Cardiac septum (tissue), 1 donor: ENCODE data around the gene OR4D1. TPM values are rescaled to one million over a fixed set of nuclear protein-coding genes. Genes with fewer than 3 reads are reported as not detected.
"Not testable (repeated sequence)": the region's sequence is repeated elsewhere in the genome, so short reads cannot be mapped to it uniquely, and the experiment has no call there.

Experiments used
- DNase-seq: peaks from one replicate; pipeline ENCODE4 v3.0.0-alpha.2; 2020; ENCODE audit warnings: low spot score
- intact Hi-C: fragments of 100-400 bp; cut with DNase I; formaldehyde crosslinking; loops from one replicate; pipeline ENCODE4 v1.14.0; 2022
- long read RNA-seq: library from polyadenylated mRNA; unstranded; transcript quantifications from one replicate; pipeline ENCODE4 v2.0.0, GENCODE V29; 2021
- total RNA-seq: library from RNA; stranded (reverse); fragmentation: NEBNext Ultra II Directional; extraction: Animal tissue kit (Norgen Biotek cat#: 25700); gene quantifications from one replicate; pipeline ENCODE4 v1.2.1, GENCODE V29; 2021
- donor health status: DM: no; HTN: no; CAD: no.

The OR4D1 gene
- not detected for total RNA-seq
- long read RNA-seq: 0 reads

GRCh38 chr17:58147930-58148434 is at the start of gene OR4D1:
TSS of gene OR4D1 (plus strand) at chr17:58148384. CDS start at chr17:58155154, 6,770 bp downstream.
- DNase-seq: no peak
- intact Hi-C loops: no loop called here

DNA sequence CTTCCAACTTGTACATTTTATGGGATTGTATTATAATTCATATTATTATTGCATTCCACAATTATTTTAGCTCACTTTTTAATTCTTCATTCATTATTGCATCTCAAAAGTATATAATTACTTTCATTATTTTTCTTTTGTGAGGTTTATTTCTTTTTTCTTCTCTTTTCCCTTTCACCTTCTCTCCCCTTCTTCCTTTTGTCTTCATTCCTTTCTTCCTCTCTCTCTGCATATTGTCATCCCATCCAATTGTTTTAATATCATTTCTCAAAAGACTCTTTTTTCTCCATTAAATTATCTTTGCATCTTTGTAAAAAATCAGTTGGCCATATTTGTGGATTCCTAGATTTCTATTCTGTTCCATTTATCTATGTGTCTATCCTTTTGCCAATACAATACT is 47.7 kb upstream of the OR4D1 start:
- intact Hi-C loops: no loop called here
- no peak for DNase-seq

GRCh38 chr17:58101898-58102297 is 46.3 kb upstream of the OR4D1 start:
- DNase-seq, intact Hi-C loops: not testable (repeated sequence)

DNA sequence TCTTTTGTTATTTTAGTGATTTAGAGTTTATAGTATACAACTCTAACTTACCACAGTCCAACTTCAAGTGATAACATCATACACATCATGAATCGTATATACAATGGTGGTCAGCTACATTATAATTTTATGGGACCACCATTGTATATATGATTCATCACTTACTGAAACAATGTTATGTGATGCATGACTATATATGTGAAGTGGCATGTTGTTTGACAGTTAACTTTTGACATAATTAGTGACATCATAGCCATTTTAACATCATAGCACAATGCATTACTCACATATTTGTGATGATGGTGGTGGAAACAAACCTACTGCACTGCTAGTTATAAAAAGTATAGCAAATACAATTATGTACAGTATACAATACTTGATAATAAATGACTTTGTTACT is 43.1 kb upstream of the OR4D1 start:
- intact Hi-C loops: no loop called here
- DNase-seq: no peak

- intact Hi-C loops: no loop called here
- no peak for DNase-seq
Observed at GRCh38 chr17:58107306-58107705, 40.9 kb upstream of the OR4D1 start.

DNA sequence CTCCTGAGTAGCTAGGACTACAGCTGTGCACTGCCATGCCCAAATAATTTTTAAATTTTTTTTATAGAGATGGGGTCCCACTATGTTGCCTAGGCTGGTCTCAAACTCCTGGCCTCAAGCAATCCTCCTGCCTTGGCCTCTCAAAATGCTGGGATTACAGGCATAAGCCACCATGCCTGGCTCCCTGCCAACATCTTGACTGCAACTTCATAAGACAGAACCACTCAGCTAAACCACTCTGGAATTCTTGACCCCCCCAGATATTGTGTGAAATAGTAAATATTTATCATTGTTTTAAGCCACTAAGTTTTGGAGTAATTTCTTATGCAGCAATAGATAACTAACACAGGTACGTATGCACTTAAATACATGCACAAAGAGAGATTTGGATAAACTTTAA is 39.0 kb upstream of the OR4D1 start:
- intact Hi-C loops: no loop called here
- DNase-seq: no peak

DNA sequence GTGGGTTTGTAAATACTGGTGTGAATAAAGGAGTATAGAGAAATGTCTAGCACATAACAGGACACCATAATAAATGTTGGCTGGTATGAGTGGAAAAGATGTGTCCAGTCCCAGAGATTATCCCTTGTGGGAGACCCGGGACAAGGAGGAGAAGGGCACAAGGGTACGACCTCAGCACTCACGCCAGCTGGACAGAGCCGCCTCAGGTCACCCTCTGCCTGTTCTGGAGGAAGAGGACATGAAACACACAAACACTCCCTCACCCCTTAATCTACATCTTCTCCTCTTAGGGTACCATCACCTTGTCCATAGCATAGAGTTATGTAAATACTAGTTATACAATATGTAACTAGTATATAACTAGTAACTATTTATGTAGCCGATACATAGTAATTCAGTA is 38.2 kb upstream of the OR4D1 start:
- intact Hi-C loops: loop anchor here (5.0 kb wide), 3 partner anchors 108 to 983 kb away; no protein-coding TSS in a partner anchor

DNA sequence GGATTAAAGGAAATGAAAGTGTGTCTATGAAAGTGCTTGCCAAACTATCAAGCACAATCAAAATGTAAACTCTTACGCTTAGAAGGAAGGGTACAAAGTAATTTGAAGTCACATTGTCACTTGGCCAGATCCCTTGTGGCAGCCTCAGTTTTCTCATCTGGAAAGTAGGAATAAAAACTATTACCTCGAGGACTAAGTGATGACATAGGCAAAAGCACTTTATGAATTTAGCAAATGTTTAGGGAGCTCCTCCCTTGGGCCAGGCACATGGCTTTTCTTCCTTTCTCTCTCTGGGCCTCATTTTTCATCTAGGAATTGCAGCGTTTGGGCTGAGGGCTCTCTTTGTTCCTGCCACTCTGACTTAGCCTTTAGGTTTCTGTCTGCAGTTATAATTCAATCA is 36.5 kb upstream of the OR4D1 start:
- DNase-seq: no peak
- intact Hi-C loops: loop anchor here (5.0 kb wide), 3 partner anchors 109 to 984 kb away; no protein-coding TSS in a partner anchor

More for the DNA sequence above, 38.2 kb upstream of the OR4D1 start:
- no peak for DNase-seq

GRCh38 chr17:58112970-58113631 is 35.1 kb upstream of the OR4D1 start:
- intact Hi-C loops: loop anchor here (5.0 kb wide), 3 partner anchors 111 to 986 kb away; no protein-coding TSS in a partner anchor
- peak; percentile 88 for DNase-seq

GRCh38 chr17:58113947-58114346 is 34.2 kb upstream of the OR4D1 start:
- DNase-seq: no peak
- intact Hi-C loops: loop anchor here (5.0 kb wide), 3 partner anchors 112 to 987 kb away; no protein-coding TSS in a partner anchor

- intact Hi-C loops: no loop called here
- no peak for DNase-seq
Observed at GRCh38 chr17:58117382-58117781, 30.8 kb upstream of the OR4D1 start.

GRCh38 chr17:58119491-58119890 is 28.7 kb upstream of the OR4D1 start:
- no peak for DNase-seq
- intact Hi-C loops: no loop called here

DNA sequence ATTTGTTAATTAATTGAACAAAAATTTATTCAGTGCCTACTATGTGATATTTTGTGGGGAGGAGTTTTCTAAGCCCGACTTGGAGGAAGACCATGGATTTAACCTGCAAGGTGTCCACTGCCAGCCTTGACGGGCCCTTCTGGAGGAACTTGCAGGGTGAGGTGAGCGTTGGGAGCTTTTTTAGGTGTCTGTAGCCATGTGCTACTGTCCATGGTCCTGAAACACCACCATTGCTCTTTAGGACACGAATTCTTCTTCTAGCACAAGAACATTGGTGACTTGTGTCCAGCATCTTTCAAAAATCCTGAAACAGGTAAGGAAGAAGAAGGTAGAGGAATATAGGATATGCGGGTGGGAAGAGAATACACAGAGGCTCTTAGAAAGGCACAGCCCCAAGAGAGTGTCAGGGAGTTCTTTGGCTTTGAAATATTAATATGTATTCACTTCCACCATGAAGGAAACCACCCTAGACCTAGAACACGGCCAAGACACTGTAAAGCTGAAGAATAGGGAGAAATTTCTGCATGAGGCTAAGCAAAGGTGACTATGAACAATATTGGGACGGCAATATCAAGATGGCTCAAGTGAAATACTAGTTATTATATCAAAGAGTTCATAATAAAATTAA is 27.9 kb upstream of the OR4D1 start:
- intact Hi-C loops: no loop called here
- no peak for DNase-seq

DNA sequence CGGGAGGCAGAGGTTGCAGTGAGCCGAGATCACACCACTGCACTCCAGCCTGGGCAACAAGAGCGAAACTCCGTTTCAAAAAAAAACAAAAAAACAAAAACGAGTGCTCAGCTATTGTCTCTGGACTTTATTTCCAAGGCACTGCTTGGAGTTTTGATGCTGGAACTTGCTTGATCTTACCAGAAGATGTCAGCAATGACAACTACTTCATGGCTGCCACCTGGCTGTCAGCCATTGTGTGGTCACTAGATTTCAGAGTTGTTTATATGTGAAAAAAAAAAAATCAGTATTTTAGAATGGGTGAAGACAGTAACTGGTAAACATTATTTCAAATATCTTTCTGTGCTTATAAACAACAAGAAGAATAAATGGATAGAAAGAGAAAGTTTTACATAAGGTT is 26.3 kb upstream of the OR4D1 start:
- no peak for DNase-seq
- intact Hi-C loops: no loop called here

GRCh38 chr17:58127846-58128245 is 20.3 kb upstream of the OR4D1 start:
- intact Hi-C loops: no loop called here

GRCh38 chr17:58132697-58133096 is 15.5 kb upstream of the OR4D1 start:
- intact Hi-C loops, DNase-seq: not testable (repeated sequence)

More at GRCh38 chr17:58127846-58128245, 20.3 kb upstream of the OR4D1 start:
- no peak for DNase-seq

GRCh38 chr17:58136669-58137279 is 11.4 kb upstream of the OR4D1 start:
- no peak for DNase-seq
- intact Hi-C loops: no loop called here

- intact Hi-C loops: no loop called here
- DNase-seq: no peak
Observed at GRCh38 chr17:58141505-58141904, 6.7 kb upstream of the OR4D1 start.

DNA sequence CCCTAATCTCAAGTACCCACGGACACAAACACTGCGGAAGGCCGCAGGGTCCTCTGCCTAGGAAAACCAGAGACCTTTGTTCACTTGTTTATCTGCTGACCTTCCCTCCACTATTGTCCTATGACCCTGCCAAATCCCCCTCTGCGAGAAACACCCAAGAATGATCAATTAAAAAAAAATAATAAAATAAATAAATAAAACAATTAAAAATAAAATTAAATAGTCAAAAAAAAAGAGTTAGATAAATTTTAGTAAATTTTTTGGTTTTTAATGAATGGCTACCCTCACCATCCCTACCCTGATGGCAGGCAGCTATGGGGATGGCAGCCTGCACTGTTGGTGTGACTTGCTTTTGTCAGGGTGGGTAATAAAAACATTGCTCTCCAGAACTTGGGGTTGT is 4.8 kb upstream of the OR4D1 start:
- DNase-seq, intact Hi-C loops: not testable (repeated sequence)

DNA sequence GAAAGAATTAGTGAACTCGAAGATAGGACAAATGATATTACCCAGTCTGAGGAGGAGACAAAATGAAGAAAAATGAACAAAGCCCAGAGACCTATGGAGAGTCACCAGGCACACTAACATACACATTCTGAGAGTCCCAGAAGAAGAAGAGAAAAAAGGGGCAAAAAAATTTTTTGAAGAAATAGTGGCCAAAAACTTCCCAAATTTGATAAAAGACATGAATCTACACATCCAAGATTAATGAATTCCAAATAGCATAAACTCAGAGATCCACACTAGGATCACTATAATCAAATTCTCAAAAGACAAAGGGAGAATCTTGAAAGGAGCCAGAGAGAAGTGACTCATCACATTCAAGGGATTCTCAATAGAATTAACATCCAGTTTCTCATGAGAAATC is 3.4 kb upstream of the OR4D1 start:
- no peak for DNase-seq
- intact Hi-C loops: no loop called here
